Endometrial microvascular endothelial cells (primary cell): ENCODE results near the gene ICAM1. TPM values are rescaled to one million over a fixed set of nuclear protein-coding genes. Genes with fewer than 3 reads are reported as not detected.

ENCODE experiments used
- in situ Hi-C: cut with HindIII; loops from 2 replicates; pipeline ENCODE4 v1.10.0; 2017; ENCODE audit warnings: low sequenced_read_pairs, low pct_unique_long_range_greater_than_20kb; ENCODE audit errors: inconsistent ontology term
- total RNA-seq: library from RNA; depleted of rRNA; stranded (reverse); fragments of >200 nt; gene quantifications from one replicate; pipeline ENCODE4 v1.2.3, GENCODE V29; 2015; ENCODE audit errors: inconsistent ontology term

Gene ICAM1
- total RNA-seq, 1 donor from 2014 or later: 87.4 TPM

GRCh38 chr19:10335352-10335985, 64.5 kb downstream of the ICAM1 start:
- in situ Hi-C loops: no loop called here

Other genes starting within 250 kb of the ICAM1 start
- gene SHFL, start 184.8 kb upstream of the ICAM1 start, total RNA-seq: 22.1 TPM
- 0.09 TPM for gene ANGPTL6, start 168.4 kb upstream of the ICAM1 start, total RNA-seq
- gene PPAN, start 164.8 kb upstream of the ICAM1 start, total RNA-seq: 55.2 TPM
- gene P2RY11, start 159.4 kb upstream of the ICAM1 start, total RNA-seq: not detected
- gene EIF3G, start 151.2 kb upstream of the ICAM1 start, total RNA-seq: 277 TPM
- 134 TPM for gene DNMT1, start 76.2 kb upstream of the ICAM1 start, total RNA-seq
- 1.7 TPM for gene S1PR2, start 39.8 kb upstream of the ICAM1 start, total RNA-seq
- gene MRPL4, start 18.9 kb upstream of the ICAM1 start, total RNA-seq: 117 TPM
- gene ICAM4, start 15.8 kb downstream of the ICAM1 start, total RNA-seq: 2.1 TPM
- gene ICAM5, start 18.8 kb downstream of the ICAM1 start, total RNA-seq: not detected
- under 0.01 TPM for gene ZGLP1, start 38.7 kb downstream of the ICAM1 start, total RNA-seq
- 52.8 TPM for gene FDX2, start 44.9 kb downstream of the ICAM1 start, total RNA-seq
- 28.1 TPM for gene RAVER1, start 62.4 kb downstream of the ICAM1 start, total RNA-seq
- gene ICAM3, start 68.5 kb downstream of the ICAM1 start, total RNA-seq: 11.8 TPM
- gene TYK2, start 109.5 kb downstream of the ICAM1 start, total RNA-seq: 169 TPM
- 344 TPM for gene CDC37, start 132.4 kb downstream of the ICAM1 start, total RNA-seq
- 6.6 TPM for gene PDE4A, start 149.4 kb downstream of the ICAM1 start, total RNA-seq
- 90.3 TPM for gene KEAP1, start 232.2 kb downstream of the ICAM1 start, total RNA-seq
- 2.0 TPM for gene S1PR5, start 246.3 kb downstream of the ICAM1 start, total RNA-seq